DMS 273 (cell line): ENCODE measurements around the gene TFDP2.
A peak's percentile ranks its signal among the peaks of the same experiment; 100 is the strongest.
"Not testable (repeated sequence)": the region's sequence is repeated elsewhere in the genome, so short reads cannot be mapped to it uniquely, and the experiment has no call there.

ENCODE experiments used
- DNase-seq: peaks from one replicate; lab custom pipeline; 2025; ENCODE audit not compliant: unreplicated experiment; lab: John Stamatoyannopoulos, UW

The TFDP2 gene

DNA sequence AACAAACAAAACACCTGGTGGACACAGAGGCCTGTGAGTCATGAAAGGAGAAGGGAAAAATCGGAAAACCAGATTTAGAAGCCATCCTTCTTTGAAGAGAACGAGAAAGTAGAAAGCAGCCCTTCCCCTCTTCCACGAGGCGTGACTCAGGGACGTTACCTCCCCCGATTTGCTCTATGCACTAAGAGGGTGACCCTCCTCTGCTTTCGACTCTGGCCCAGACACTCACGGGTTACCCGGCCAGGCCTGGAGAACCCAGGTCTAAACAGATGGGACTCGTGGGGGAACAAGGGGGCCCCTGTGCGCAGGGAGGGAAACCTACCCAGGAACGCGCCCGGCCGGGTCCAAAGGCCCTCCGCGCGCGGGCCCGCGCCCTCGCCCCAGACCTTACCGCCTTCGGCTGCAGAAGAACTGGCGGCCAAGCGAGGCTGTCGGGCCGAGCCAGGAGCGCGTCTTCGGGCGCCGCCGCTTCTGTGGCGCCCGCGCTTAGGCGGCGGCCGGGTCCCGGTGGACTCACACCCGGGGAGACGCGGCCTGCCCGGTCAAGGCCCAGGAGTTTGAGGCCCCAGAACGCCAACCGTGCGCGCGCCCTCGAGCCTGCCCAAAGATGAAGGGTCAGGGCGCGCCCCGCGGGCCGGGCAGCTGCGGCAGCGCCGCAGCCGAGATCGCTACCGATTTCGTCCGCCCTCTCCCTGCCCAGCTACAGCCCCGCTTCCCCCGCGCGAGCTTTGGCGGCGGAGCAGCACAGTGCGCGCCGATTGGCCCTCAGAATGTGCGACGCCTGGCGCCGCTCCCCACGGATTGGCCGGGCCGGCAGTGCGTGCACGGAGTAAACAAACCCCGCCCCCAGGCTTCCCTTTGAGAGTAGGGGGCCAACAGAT lies at the start of gene TFDP2:
TFDP2 (minus strand) TSS at position 753 of the 881 bp plus-strand sequence. CDS start 47,795 bp downstream, outside the sequence.
- DNase-seq: peak; percentile 100

GRCh38 chr3:142188846-142189245 lies 39.5 kb upstream of the TFDP2 start:
- no peak for DNase-seq

DNA sequence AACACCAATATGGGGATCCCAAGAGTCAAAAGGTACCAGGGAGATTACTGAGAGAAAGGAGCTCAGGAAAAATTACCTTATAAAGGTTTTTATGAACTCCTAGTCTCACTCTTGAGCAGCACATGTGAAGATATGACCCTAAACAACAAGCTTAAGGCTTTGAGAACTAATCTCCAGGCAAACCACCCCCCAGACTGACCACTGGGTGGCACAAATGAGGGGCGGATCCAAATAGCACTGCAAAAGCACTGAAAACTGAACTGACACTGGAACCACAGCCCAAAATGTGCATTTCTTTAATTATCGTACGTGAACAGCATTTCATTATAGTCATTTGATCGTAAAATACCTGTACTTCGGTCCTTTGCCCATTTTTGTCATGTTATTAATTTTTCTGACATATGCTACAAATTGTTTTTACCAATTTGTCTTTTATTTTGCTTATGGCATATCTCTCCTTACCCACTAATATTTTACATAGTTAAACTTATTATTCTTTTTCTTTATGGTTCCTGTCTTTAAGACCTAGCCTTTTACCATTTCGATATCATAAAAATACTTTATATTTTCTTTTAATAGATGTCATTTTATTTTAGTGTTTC lies 31.5 kb upstream of the TFDP2 start:
- DNase-seq: peak; percentile 68

- DNase-seq: no peak
Measured at GRCh38 chr3:142175478-142175877, 26.1 kb upstream of the TFDP2 start.

DNA sequence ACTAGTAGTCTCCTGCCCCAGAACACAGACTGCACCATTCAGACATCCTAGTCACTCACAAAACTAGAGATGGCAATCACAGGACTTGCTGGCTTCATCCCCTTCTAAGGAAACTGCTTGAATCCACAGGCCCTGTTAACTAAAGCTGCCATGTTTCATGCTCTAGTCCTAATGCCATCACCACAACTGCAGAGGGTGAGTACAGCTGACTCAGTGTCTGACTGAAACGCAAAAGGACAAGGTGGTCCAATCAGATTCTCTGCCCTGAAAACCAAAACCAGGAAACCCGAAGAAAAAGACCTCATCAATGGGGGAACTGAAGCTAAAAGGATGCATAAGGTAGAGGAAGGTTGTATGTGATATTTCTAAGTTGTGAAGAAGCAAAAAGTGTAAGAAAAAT lies 25.2 kb upstream of the TFDP2 start:
- DNase-seq: no peak

DNA sequence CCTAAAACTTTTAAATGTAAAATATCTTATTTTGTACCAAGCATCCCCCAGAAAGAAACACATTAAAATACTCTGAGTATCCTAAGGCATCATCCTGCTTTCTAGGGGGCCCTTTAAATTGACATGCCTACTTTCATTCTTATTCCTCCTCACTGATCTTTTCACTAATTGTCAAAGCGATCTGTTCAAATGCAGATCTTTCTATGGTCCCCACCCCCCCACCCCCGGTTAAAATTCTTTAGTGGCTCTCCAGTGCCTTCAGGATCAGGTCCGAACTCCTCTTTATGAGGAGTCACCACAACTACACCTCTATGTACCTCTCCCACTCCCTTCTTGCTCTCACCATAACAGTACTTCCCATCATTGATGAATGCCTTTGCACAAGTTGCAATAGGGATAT lies 19.2 kb upstream of the TFDP2 start:
- no peak for DNase-seq

- DNase-seq: no peak
Measured at GRCh38 chr3:142165194-142165593, 15.8 kb upstream of the TFDP2 start.

GRCh38 chr3:142159083-142159740 lies 9.9 kb upstream of the TFDP2 start:
- DNase-seq: no peak

- no peak for DNase-seq
Measured at GRCh38 chr3:142154186-142154585, 4.8 kb upstream of the TFDP2 start.

- peak; percentile 50 for DNase-seq
Measured at GRCh38 chr3:142152384-142152783, 3.0 kb upstream of the TFDP2 start.

- no peak for DNase-seq
Measured at GRCh38 chr3:142151828-142152227, 2.5 kb upstream of the TFDP2 start.

DNA sequence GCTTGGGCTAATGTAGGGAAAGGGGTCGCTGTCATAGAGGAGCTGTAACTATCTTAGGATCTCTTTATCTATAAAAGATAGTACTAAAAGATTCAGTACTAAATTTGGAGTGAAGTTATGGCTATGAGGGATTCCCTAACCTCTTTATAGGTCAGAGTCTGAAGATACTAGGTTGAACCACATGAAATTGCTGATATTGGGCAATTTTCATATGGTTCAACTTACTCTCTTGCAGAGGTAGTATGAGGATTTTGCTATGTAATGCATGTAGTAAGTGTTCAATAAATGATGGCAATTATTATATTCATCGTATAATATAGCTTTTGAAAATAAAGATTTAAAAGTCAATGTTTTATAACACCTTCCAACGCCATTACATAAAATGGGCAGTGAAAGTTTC lies 1.9 kb upstream of the TFDP2 start:
- no peak for DNase-seq

GRCh38 chr3:142150271-142150670 lies 927 bp upstream of the TFDP2 start:
- no peak for DNase-seq

DNA sequence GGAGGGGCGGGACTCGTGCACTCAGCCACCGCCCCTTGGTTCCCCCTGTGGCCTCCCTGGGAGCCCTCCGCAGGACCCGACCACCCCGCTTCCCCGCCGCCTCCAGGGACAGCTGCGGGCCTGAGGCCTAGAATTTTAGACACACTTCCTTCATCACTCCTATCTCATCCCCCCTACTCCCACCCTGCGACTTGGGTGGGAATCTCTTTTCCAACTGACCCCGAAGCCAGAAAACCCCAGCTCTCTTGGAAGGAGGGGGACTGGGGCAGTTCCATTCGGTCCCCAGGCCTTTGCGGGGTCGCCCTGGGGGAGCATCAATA lies 289 bp upstream of the TFDP2 start:
- DNase-seq: no peak

DNA sequence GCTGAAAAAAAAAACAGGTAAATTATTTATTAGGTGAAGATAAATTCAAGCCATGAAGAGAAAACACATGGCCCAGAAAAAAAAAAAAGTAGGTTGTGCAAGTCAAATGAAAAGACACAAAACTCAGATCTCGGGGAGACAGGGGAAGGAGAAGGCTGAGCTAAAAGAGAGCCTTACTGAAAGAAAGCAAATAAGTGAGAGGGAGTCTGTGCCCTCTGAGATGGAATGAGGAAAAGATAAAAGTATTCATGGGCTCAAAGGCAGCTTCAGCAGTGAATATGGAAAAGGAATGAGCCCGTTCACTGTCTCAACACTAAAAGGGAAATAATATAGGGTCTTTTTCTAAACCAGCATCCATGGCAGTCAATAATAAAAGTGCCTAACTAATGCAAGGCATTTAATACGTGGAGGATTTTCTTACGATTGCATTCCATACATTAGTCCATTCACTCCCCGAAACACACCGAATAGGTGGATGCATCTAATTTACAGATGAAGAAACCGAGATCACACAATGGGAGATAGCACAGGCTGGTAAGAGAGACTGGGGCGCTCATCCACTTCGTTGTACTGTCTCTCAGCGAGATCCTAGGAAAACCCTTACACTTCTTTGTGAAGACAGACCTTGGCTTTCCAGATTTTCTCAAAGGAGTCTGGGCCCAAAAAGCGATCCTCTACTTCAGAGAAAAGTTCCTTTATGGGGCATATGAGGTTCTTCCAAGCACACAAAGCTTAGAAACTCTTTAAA lies 1.1 kb downstream of the TFDP2 start:
- DNase-seq: peak; percentile 76

GRCh38 chr3:142144587-142144986 lies 4.8 kb downstream of the TFDP2 start:
- DNase-seq: not testable (repeated sequence)

DNA sequence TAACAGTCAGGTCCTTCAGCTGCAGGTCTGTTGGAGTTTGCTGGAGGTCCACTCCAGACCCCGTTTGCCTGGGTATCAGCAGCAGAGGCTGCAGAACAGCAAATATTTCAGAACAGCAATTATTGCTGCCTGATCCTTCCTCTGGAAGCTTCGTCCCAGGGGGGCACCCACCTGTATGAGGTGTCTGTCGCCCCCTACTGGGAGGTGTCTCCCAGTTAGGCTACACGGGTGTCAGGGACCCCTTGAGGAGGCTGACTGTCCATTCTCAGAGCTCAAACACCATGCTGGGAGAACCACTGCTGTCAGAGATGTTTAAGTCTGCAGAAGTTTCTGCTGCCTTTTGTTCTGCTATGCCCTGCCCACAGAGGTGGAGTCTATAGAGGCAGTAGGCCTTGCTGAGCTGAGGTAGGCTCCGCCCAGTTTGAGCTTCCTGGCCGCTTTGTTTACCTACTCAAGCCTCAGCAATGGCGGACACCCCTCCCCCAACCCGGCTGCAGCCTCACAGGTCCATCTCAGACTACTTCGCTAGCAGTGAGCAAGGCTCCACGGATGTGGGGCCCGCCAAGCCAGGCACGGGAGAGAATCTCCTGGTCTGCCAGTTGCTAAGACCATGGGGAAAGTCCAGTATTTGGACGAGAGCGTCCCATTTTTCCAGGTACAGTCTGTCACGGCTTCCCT lies 8.6 kb downstream of the TFDP2 start:
- not testable (repeated sequence) for DNase-seq

DNA sequence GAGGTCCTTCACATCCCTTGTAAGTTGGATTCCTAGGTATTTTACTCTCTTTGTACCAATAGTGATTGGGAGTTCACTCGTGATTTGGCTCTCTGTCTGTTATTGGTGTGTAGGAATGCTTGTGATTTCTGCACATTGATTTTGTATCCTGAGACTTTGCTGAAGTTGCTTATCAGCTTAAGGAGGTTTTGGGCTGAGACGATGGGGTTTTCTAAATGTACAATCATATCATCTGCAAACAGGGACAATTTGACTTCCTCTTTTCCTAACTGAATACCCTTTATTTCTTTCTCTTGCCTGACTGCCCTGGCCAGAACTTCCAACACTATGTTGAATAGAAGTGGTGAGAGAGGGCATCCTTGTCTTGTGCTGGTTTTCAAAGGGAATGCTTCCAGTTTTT lies 12.3 kb downstream of the TFDP2 start:
- not testable (repeated sequence) for DNase-seq

DNA sequence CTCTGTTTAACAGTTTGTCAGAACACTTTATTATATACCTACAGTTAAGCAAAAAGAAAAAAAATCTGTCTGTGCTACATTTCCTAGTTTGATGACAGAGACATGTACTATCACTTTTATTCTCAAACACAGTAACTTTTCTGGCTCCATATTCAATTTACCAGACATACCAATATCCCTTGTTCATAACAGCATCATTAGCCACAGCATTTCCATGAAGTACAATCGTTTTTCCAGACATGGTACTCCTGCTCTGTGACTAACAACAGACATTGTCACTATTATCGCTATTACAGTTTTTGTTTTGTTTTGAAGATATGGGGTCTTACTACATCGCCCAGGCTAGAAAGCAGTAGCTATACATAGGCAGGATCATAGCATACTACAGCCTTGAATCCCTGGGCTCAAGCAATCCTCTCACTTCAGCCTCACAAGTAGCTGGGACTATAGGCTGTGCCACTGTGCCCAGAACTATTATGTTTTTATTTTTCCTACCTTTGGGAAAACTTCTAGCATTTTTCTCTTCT lies 14.5 kb downstream of the TFDP2 start:
- no peak for DNase-seq

GRCh38 chr3:142129516-142130171 lies 19.7 kb downstream of the TFDP2 start:
- DNase-seq: no peak
